Spleen (tissue), 7 donors: ENCODE data around the gene SMOC2.

ENCODE experiments used
- POLR2A ChIP-seq, 3 donors: fragments of 450-650 bp; IDR thresholded peaks; one replicate each; pipeline ENCODE4 v1.5.1; 2017; ENCODE audit warnings: antibody characterized with exemption in 3 of 3, mild to moderate bottlenecking in 1 of 3
- TF ChIP-seq, protein P1 (sequence below), 11 experiments: fragments of 200-600 bp in 7 of 11; fragments of 450-650 bp in 4 of 11; sonication (generic) in 4 of 11; IDR thresholded peaks in 8 of 11; conservative IDR thresholded peaks in 3 of 11; 1 replicate in 7 of 11; 2 replicates in 4 of 11; pipeline versions ENCODE4 v1.4.0 to v1.8.0; 2016 to 2021; ENCODE audit warnings: antibody characterized with exemption in 11 of 11, inconsistent platforms in 4 of 11, mild to moderate bottlenecking in 1 of 11
- donor health status: DM: no; HTN: no; CAD: no; lungs with moderate emphysema.
- donor health status: DM: no; HTN: no; CAD: no.
- donor health status: DM: no; HTN: no; CAD: no.

- TF ChIP-seq, protein P1, sequence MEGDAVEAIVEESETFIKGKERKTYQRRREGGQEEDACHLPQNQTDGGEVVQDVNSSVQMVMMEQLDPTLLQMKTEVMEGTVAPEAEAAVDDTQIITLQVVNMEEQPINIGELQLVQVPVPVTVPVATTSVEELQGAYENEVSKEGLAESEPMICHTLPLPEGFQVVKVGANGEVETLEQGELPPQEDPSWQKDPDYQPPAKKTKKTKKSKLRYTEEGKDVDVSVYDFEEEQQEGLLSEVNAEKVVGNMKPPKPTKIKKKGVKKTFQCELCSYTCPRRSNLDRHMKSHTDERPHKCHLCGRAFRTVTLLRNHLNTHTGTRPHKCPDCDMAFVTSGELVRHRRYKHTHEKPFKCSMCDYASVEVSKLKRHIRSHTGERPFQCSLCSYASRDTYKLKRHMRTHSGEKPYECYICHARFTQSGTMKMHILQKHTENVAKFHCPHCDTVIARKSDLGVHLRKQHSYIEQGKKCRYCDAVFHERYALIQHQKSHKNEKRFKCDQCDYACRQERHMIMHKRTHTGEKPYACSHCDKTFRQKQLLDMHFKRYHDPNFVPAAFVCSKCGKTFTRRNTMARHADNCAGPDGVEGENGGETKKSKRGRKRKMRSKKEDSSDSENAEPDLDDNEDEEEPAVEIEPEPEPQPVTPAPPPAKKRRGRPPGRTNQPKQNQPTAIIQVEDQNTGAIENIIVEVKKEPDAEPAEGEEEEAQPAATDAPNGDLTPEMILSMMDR (IDR thresholded peaks at IDR 0.05 in 8 of 11, conservative IDR thresholded peaks at IDR 0.05 in 3 of 11): no peak
- no peak for TF ChIP-seq POLR2A (IDR thresholded peaks at IDR 0.05)
These were observed 59.5 kb downstream of the SMOC2 start for GRCh38 chr6:168500519-168500918.
